Activated CD4-positive, alpha-beta memory T cell treated with anti-CD3 and anti-CD28 coated beads for 36 hours (primary cell): ENCODE measurements around the gene TMEM39A. TPM values are rescaled to one million over a fixed set of nuclear protein-coding genes. Genes with fewer than 3 reads are reported as not detected.

Experiments used
- CTCF ChIA-PET: fragments of 350-600 bp; sonication (Branson Sonifier 250); formaldehyde crosslinking; loops from one replicate; lab custom pipeline; 2021; ENCODE audit warnings: antibody characterized with exemption, inconsistent platforms; lab: Charles Lee
- POLR2A ChIA-PET: fragments of 350-600 bp; sonication (Branson Sonifier 250); formaldehyde crosslinking; loops from one replicate; lab custom pipeline; 2021; ENCODE audit warnings: antibody characterized with exemption; lab: Charles Lee
- DNase-seq: peaks from one replicate; pipeline ENCODE4 v3.0.0-alpha.2; 2020
- H3K27ac Mint-ChIP-seq: one replicate; pipeline ENCODE4 v1.8.0; 2021; ENCODE audit warnings: mixed read lengths
- H3K27me3 Mint-ChIP-seq: one replicate; pipeline ENCODE4 v1.8.0; 2021; ENCODE audit warnings: mixed read lengths
- H3K36me3 Mint-ChIP-seq: one replicate; pipeline ENCODE4 v1.8.0; 2021; ENCODE audit warnings: mixed read lengths
- H3K4me1 Mint-ChIP-seq: one replicate; pipeline ENCODE4 v1.8.0; 2021; ENCODE audit warnings: low read depth, mixed read lengths
- H3K4me3 Mint-ChIP-seq: one replicate; pipeline ENCODE4 v1.8.0; 2021; ENCODE audit warnings: mild to moderate bottlenecking, mixed read lengths
- H3K9me3 Mint-ChIP-seq: one replicate; pipeline ENCODE4 v1.8.0; 2021; ENCODE audit warnings: mixed read lengths
- intact Hi-C: fragments of 100-400 bp; cut with micrococcal nuclease; formaldehyde crosslinking; loops from one replicate; pipeline ENCODE4 v1.15.1; 2023
- total RNA-seq, 2 experiments: library from RNA; stranded (reverse); gene quantifications; one replicate each; pipeline ENCODE4 v1.2.3, GENCODE V29; 2021

The TMEM39A gene
- total RNA-seq, 2 experiments from 2014 or later = 33.9 to 34.3 TPM

- no peak for DNase-seq
- POLR2A ChIA-PET = no interaction called here
- no peak overlapping the region for H3K4me3 Mint-ChIP-seq
- no peaks in the 10 kb centered on the region for H3K9me3 Mint-ChIP-seq
- CTCF ChIA-PET = no interaction called here
- peaks cover 31% of the 10 kb centered on the region for H3K4me1 Mint-ChIP-seq
- no peaks in the 10 kb centered on the region for H3K27me3 Mint-ChIP-seq
- peaks cover 19% of the 10 kb centered on the region for H3K36me3 Mint-ChIP-seq
- no peak overlapping the region for H3K27ac Mint-ChIP-seq
- intact Hi-C loops = loop anchor here (10.0 kb wide), 1 partner anchor 198 kb away; the partner anchor contains the start of gene ARHGAP31
Observed at GRCh38 chr3:119492810-119493209, 29.4 kb upstream of the TMEM39A start.

GRCh38 chr3:119492128-119492527, 28.7 kb upstream of the TMEM39A start:
- H3K36me3 Mint-ChIP-seq = peaks cover 19% of the 10 kb centered on the region
- no peaks in the 10 kb centered on the region for H3K27me3 Mint-ChIP-seq
- ChIA-PET CTCF (no interaction called here), POLR2A (no interaction called here)
- H3K4me3 Mint-ChIP-seq = no peak overlapping the region
- intact Hi-C loops = loop anchor here (10.0 kb wide), 1 partner anchor 197 kb away; the partner anchor contains the start of gene ARHGAP31
- DNase-seq = no peak
- H3K9me3 Mint-ChIP-seq = no peaks in the 10 kb centered on the region
- no peak overlapping the region for H3K27ac Mint-ChIP-seq
- H3K4me1 Mint-ChIP-seq = peaks cover 27% of the 10 kb centered on the region

GRCh38 chr3:119490153-119490552, 26.7 kb upstream of the TMEM39A start:
- POLR2A ChIA-PET = no interaction called here
- CTCF ChIA-PET = interaction anchor here (1.1 to 1.3 kb wide), 2 partner anchors 8 to 200 kb away, joined by 3 to 4 read pairs; partner anchors contain the start of gene TIMMDC1
- H3K4me3 Mint-ChIP-seq = no peak overlapping the region
- no peaks in the 10 kb centered on the region for H3K27me3 Mint-ChIP-seq
- DNase-seq = no peak
- peaks cover 22% of the 10 kb centered on the region for H3K4me1 Mint-ChIP-seq
- intact Hi-C loops = loop anchor here (10.0 kb wide), 1 partner anchor 195 kb away; the partner anchor contains the start of gene ARHGAP31
- no peaks in the 10 kb centered on the region for H3K9me3 Mint-ChIP-seq
- H3K27ac Mint-ChIP-seq = peak overlapping the region; percentile 30
- H3K36me3 Mint-ChIP-seq = peaks cover 33% of the 10 kb centered on the region

GRCh38 chr3:119485563-119485962, 22.1 kb upstream of the TMEM39A start:
- Mint-ChIP-seq H3K4me3 (no peak overlapping the region), H3K4me1 (peaks cover 4% of the 10 kb centered on the region), H3K36me3 (peaks cover 25% of the 10 kb centered on the region), H3K27me3 (no peaks in the 10 kb centered on the region), H3K27ac (no peak overlapping the region), H3K9me3 (no peaks in the 10 kb centered on the region)
- ChIA-PET POLR2A (interaction anchor here (0.6 kb wide), 1 partner anchor 520 kb away, joined by 3 read pairs; no protein-coding TSS in a partner anchor), CTCF (no interaction called here)
- no peak for DNase-seq
- intact Hi-C loops = no loop called here

GRCh38 chr3:119483101-119483500, 19.7 kb upstream of the TMEM39A start:
- POLR2A ChIA-PET = no interaction called here
- DNase-seq = no peak
- Mint-ChIP-seq H3K27ac (no peak overlapping the region), H3K4me1 (no peaks in the 10 kb centered on the region), H3K36me3 (peaks cover 26% of the 10 kb centered on the region), H3K4me3 (no peak overlapping the region), H3K27me3 (no peaks in the 10 kb centered on the region), H3K9me3 (no peaks in the 10 kb centered on the region)
- CTCF ChIA-PET = no interaction called here
- intact Hi-C loops = no loop called here

GRCh38 chr3:119481079-119481478, 17.7 kb upstream of the TMEM39A start:
- Mint-ChIP-seq H3K4me1 (no peaks in the 10 kb centered on the region), H3K27ac (no peak overlapping the region), H3K36me3 (peaks cover 21% of the 10 kb centered on the region), H3K9me3 (no peaks in the 10 kb centered on the region), H3K4me3 (no peak overlapping the region), H3K27me3 (no peaks in the 10 kb centered on the region)
- DNase-seq = no peak
- intact Hi-C loops = no loop called here
- ChIA-PET POLR2A (no interaction called here), CTCF (no interaction called here)

GRCh38 chr3:119470866-119471265, 7.5 kb upstream of the TMEM39A start:
- Mint-ChIP-seq H3K4me1 (peaks cover 29% of the 10 kb centered on the region), H3K27me3 (no peaks in the 10 kb centered on the region), H3K27ac (no peak overlapping the region), H3K9me3 (no peaks in the 10 kb centered on the region), H3K36me3 (peaks cover 11% of the 10 kb centered on the region), H3K4me3 (no peak overlapping the region)
- ChIA-PET POLR2A (interaction anchor here (2.4 kb wide), 1 partner anchor 28 kb away, joined by 16 read pairs; the partner anchor contains the start of gene TIMMDC1), CTCF (interaction anchor here (1.0 to 1.2 kb wide), 2 partner anchors 210 to 437 kb away, joined by 3 read pairs; partner anchors contain the start of gene IGSF11)
- intact Hi-C loops = no loop called here
- no peak for DNase-seq

GRCh38 chr3:119469418-119470189, 6.2 kb upstream of the TMEM39A start:
- CTCF ChIA-PET = interaction anchor here (0.8 to 1.9 kb wide), 7 partner anchors 25 to 229 kb away, joined by 3 to 6 read pairs (median 3); partner anchors contain the start of genes B4GALT4 and TIMMDC1
- peak overlapping the region; percentile 95 for H3K4me3 Mint-ChIP-seq
- no peak for DNase-seq

DNA sequence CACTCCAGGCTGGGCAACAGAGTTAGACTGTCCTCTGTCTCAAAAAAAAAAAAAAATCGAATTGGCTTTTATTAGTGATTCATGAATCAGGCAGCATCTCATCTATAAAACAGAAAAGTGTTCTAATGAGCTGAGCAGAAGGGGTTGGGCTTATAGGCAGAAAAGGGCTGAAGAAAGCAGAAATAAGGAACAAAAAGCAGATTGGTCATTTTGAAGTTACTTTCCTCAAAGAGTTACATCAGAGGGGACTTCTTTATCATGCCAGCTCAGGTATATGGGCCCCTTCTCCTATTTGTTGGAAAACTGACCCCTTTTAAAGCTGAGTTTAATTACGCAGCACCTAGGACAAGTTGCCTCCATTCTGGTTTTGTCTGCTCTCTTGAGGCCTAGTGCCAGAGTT, 4.6 kb upstream of the TMEM39A start:
- Mint-ChIP-seq H3K4me1 (peaks cover 41% of the 10 kb centered on the region), H3K27me3 (no peaks in the 10 kb centered on the region), H3K27ac (peak overlapping the region; percentile 92), H3K36me3 (peaks cover 15% of the 10 kb centered on the region), H3K4me3 (peak overlapping the region; percentile 95), H3K9me3 (no peaks in the 10 kb centered on the region)
- intact Hi-C loops = loop anchor here (1.0 to 10.0 kb wide), 2 partner anchors 171 to 1277 kb away; partner anchors contain the start of genes GTF2E1 and RABL3
- no peak for DNase-seq
- CTCF ChIA-PET = no interaction called here
- POLR2A ChIA-PET = interaction anchor here (1.0 to 1.7 kb wide), 3 partner anchors 30 to 173 kb away, joined by 3 to 6 read pairs (median 5); partner anchors contain the start of genes ARHGAP31 and TIMMDC1

More at GRCh38 chr3:119469418-119470189, 6.2 kb upstream of the TMEM39A start:
- Mint-ChIP-seq H3K9me3 (no peaks in the 10 kb centered on the region), H3K27ac (peak overlapping the region; percentile 92), H3K27me3 (no peaks in the 10 kb centered on the region), H3K4me1 (peaks cover 29% of the 10 kb centered on the region), H3K36me3 (peaks cover 6% of the 10 kb centered on the region)
- POLR2A ChIA-PET = interaction anchor here (1.5 to 2.4 kb wide), 3 partner anchors 30 to 207 kb away, joined by 5 to 16 read pairs (median 6); partner anchors contain the start of genes ARHGAP31, COX17 and TIMMDC1
- intact Hi-C loops = loop anchor here (1.0 to 10.0 kb wide), 3 partner anchors 29 to 1275 kb away; partner anchors contain the start of genes COX17, GTF2E1, RABL3 and TIMMDC1

DNA sequence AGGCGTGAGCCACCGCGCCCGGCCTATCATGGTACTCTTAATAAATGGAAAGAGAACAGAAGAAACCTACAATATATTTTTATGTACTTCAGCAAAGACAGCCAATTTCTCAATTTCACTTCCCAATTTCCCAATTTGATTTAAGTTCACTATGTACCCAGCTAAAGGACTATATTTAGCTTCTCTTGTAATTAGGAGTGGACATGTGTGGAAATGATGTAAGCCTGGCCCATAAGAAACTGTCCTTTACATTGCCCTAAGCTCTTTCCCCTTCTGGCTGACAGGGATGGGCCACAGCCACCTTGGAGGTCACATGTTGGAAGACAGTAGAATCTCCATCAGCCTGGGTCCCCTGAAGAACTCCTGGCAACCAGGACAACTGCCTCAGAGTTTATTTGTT, 6.2 kb downstream of the TMEM39A start:
- no peak for DNase-seq
- Mint-ChIP-seq H3K4me3 (no peak overlapping the region), H3K27me3 (no peaks in the 10 kb centered on the region), H3K9me3 (no peaks in the 10 kb centered on the region), H3K4me1 (peaks cover 23% of the 10 kb centered on the region), H3K36me3 (peaks cover 48% of the 10 kb centered on the region), H3K27ac (no peak overlapping the region)
- CTCF ChIA-PET = interaction anchor here (1.0 kb wide), 1 partner anchor 224 kb away, joined by 3 read pairs; no protein-coding TSS in a partner anchor
- POLR2A ChIA-PET = no interaction called here
- intact Hi-C loops = no loop called here

DNA sequence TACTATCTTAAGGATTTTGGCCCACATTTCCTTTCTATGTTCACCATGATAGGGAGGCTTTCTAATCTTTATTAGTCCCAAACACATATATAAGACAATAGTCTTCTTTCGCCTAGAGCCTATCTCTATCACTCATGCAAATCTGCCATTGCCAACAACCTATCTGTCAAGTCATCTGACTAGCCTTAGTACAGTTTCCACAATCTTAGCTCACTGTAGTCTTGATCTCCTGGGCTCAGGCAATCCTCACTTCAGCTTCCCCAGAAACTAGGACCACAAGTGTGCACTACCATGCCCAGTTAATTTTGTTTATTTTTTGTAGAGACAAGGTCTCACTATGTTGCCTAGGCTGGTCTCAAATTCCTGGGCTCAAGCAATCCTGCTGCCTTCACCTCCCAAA, 6.9 kb downstream of the TMEM39A start:
- no peak for DNase-seq
- ChIA-PET POLR2A (no interaction called here), CTCF (interaction anchor here (0.9 to 1.0 kb wide), 2 partner anchors 225 to 574 kb away, joined by 3 read pairs; no protein-coding TSS in a partner anchor)
- Mint-ChIP-seq H3K4me1 (peaks cover 16% of the 10 kb centered on the region), H3K9me3 (no peaks in the 10 kb centered on the region), H3K27ac (no peak overlapping the region), H3K4me3 (no peak overlapping the region), H3K27me3 (no peaks in the 10 kb centered on the region), H3K36me3 (peaks cover 52% of the 10 kb centered on the region)
- intact Hi-C loops = no loop called here

GRCh38 chr3:119453822-119454221, 9.6 kb downstream of the TMEM39A start:
- Mint-ChIP-seq H3K4me3 (no peak overlapping the region), H3K9me3 (no peaks in the 10 kb centered on the region), H3K36me3 (peaks cover 43% of the 10 kb centered on the region), H3K27ac (no peak overlapping the region), H3K27me3 (no peaks in the 10 kb centered on the region), H3K4me1 (peaks cover 4% of the 10 kb centered on the region)
- DNase-seq = no peak
- POLR2A ChIA-PET = no interaction called here
- CTCF ChIA-PET = interaction anchor here (1.5 to 1.7 kb wide), 2 partner anchors 227 to 571 kb away, joined by 4 to 5 read pairs; no protein-coding TSS in a partner anchor
- intact Hi-C loops = no loop called here
